SJSA1 (cell line): ENCODE measurements around the gene FKBP15. TPM values are rescaled to one million over a fixed set of nuclear protein-coding genes. Genes with fewer than 3 reads are reported as not detected.

Experiments
- DNase-seq, 2 experiments: peaks; one replicate each; pipeline ENCODE4 v3.0.0-alpha.2; 2015 to 2020; ENCODE audit warnings: low spot score in 2 of 2, low read depth in 1 of 2
- H3K27ac ChIP-seq: fragments of 250-450 bp; sonication (Bioruptor Pico); 2 replicates; pipeline ENCODE4 v1.5.1; 2020; ENCODE audit warnings: mild to moderate bottlenecking, moderate library complexity
- H3K27me3 ChIP-seq: fragments of 250-450 bp; sonication (Bioruptor Pico); replicated peaks from 2 replicates; pipeline ENCODE4 v1.5.1; 2020; ENCODE audit warnings: mild to moderate bottlenecking, moderate library complexity
- H3K36me3 ChIP-seq: fragments of 250-450 bp; sonication (Bioruptor Pico); 2 replicates; pipeline ENCODE4 v1.5.1; 2020; ENCODE audit warnings: mild to moderate bottlenecking
- H3K4me1 ChIP-seq: fragments of 250-450 bp; sonication (Bioruptor Pico); replicated peaks from 2 replicates; pipeline ENCODE4 v1.6.1; 2021; ENCODE audit warnings: mild to moderate bottlenecking
- H3K4me3 ChIP-seq: fragments of 250-450 bp; sonication (Bioruptor Pico); 2 replicates; pipeline ENCODE4 v1.5.1; 2020; ENCODE audit warnings: mild to moderate bottlenecking
- H3K9me3 ChIP-seq: fragments of 250-450 bp; sonication (Bioruptor Pico); replicated peaks from 2 replicates; pipeline ENCODE4 v1.5.1; 2020; ENCODE audit warnings: mild to moderate bottlenecking
- total RNA-seq: library from RNA; depleted of rRNA; stranded (reverse); fragments of >200 nt; shearing (Covaris generic); gene quantifications from 2 replicates; pipeline ENCODE4 v1.2.3, GENCODE V29; 2014

Gene FKBP15
- total RNA-seq, 1 experiment from 2014 or later, result 22.9 TPM

- Histone ChIP-seq H3K4me3 (no peak overlapping the region), H3K27me3 (no peaks in the 10 kb centered on the region), H3K27ac (no peak overlapping the region), H3K9me3 (no peaks in the 10 kb centered on the region), H3K4me1 (peaks cover 21% of the 10 kb centered on the region), H3K36me3 (peaks cover 90% of the 10 kb centered on the region)
- no peak for DNase-seq
Observed at GRCh38 chr9:113185271-113185670, 35.8 kb downstream of the FKBP15 start.

- H3K27ac ChIP-seq, result no peak overlapping the region
- H3K27me3 ChIP-seq, result no peaks in the 10 kb centered on the region
- peaks cover 21% of the 10 kb centered on the region for H3K4me1 ChIP-seq
- DNase-seq, result no peak
- H3K36me3 ChIP-seq, result peaks cover 88% of the 10 kb centered on the region
- no peak overlapping the region for H3K4me3 ChIP-seq
- H3K9me3 ChIP-seq, result no peaks in the 10 kb centered on the region
Observed at GRCh38 chr9:113184539-113184938, 36.5 kb downstream of the FKBP15 start.

- Histone ChIP-seq H3K9me3 (no peaks in the 10 kb centered on the region), H3K4me3 (no peak overlapping the region), H3K4me1 (peaks cover 19% of the 10 kb centered on the region), H3K27me3 (no peaks in the 10 kb centered on the region), H3K27ac (no peak overlapping the region), H3K36me3 (peaks cover 88% of the 10 kb centered on the region)
- DNase-seq, result no peak
Observed at GRCh38 chr9:113183956-113184488, 37.1 kb downstream of the FKBP15 start.

- H3K4me3 ChIP-seq, result no peak overlapping the region
- H3K9me3 ChIP-seq, result no peaks in the 10 kb centered on the region
- peaks cover 88% of the 10 kb centered on the region for H3K36me3 ChIP-seq
- no peak for DNase-seq
- no peak overlapping the region for H3K27ac ChIP-seq
- H3K27me3 ChIP-seq, result no peaks in the 10 kb centered on the region
- no peaks in the 10 kb centered on the region for H3K4me1 ChIP-seq
Observed at GRCh38 chr9:113181165-113181564, 39.9 kb downstream of the FKBP15 start.

GRCh38 chr9:113179839-113180238 lies 41.2 kb downstream of the FKBP15 start:
- no peak for DNase-seq
- H3K36me3 ChIP-seq, result peaks cover 85% of the 10 kb centered on the region
- no peak overlapping the region for H3K4me3 ChIP-seq
- no peaks in the 10 kb centered on the region for H3K9me3 ChIP-seq
- H3K27ac ChIP-seq, result no peak overlapping the region
- no peaks in the 10 kb centered on the region for H3K27me3 ChIP-seq
- no peaks in the 10 kb centered on the region for H3K4me1 ChIP-seq

DNA sequence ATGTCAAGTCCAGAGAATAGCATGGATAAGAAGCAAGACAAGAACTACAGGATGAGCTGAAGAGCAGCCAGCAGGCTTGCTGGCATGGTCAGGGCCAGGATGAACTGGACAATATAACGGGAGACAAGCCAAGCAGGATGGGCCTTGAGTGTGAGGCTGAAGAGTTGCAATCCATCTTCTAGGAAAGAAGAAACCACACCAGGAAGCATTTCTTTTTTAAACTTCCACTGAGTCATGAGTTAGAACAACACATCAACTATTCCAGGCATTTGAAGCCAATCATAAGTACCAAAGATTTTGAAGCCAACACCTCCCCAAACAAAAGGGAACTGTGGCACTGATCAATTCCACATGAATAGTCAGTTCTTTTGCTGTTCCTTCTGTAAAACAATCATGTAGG lies 43.0 kb downstream of the FKBP15 start:
- Histone ChIP-seq H3K4me1 (no peaks in the 10 kb centered on the region), H3K4me3 (no peak overlapping the region), H3K36me3 (peaks cover 82% of the 10 kb centered on the region), H3K9me3 (no peaks in the 10 kb centered on the region), H3K27me3 (no peaks in the 10 kb centered on the region), H3K27ac (no peak overlapping the region)
- DNase-seq, result no peak

- peaks cover 82% of the 10 kb centered on the region for H3K36me3 ChIP-seq
- no peak overlapping the region for H3K4me3 ChIP-seq
- no peaks in the 10 kb centered on the region for H3K4me1 ChIP-seq
- no peak for DNase-seq
- H3K9me3 ChIP-seq, result no peaks in the 10 kb centered on the region
- H3K27me3 ChIP-seq, result no peaks in the 10 kb centered on the region
- H3K27ac ChIP-seq, result no peak overlapping the region
Observed at GRCh38 chr9:113177251-113177650, 43.8 kb downstream of the FKBP15 start.

DNA sequence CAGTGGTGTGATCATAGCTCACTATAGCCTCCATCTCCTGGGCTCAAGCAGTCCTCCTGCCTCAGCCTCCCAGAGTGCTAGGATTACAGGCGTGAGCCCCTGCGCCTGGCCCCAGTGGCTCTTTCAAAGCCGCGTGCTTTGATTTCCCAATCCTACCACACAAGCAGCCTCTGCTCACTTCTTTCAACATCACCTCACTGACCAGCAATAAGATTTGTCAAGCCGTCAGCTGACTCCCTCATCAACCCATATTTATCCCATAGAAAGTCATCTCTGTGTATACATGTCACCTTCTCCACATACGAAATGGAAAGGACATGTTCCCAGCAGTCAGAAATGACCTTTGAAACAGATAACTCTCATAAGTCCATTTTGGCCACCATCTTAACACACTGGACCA lies 44.3 kb downstream of the FKBP15 start:
- DNase-seq, result no peak
- H3K4me1 ChIP-seq, result no peaks in the 10 kb centered on the region
- no peaks in the 10 kb centered on the region for H3K27me3 ChIP-seq
- no peaks in the 10 kb centered on the region for H3K9me3 ChIP-seq
- H3K27ac ChIP-seq, result no peak overlapping the region
- peaks cover 80% of the 10 kb centered on the region for H3K36me3 ChIP-seq
- H3K4me3 ChIP-seq, result no peak overlapping the region

GRCh38 chr9:113173341-113173740 lies 47.7 kb downstream of the FKBP15 start:
- no peak overlapping the region for H3K4me3 ChIP-seq
- H3K36me3 ChIP-seq, result peaks cover 88% of the 10 kb centered on the region
- H3K9me3 ChIP-seq, result no peaks in the 10 kb centered on the region
- no peak for DNase-seq
- H3K27me3 ChIP-seq, result no peaks in the 10 kb centered on the region
- no peaks in the 10 kb centered on the region for H3K4me1 ChIP-seq
- no peak overlapping the region for H3K27ac ChIP-seq

DNA sequence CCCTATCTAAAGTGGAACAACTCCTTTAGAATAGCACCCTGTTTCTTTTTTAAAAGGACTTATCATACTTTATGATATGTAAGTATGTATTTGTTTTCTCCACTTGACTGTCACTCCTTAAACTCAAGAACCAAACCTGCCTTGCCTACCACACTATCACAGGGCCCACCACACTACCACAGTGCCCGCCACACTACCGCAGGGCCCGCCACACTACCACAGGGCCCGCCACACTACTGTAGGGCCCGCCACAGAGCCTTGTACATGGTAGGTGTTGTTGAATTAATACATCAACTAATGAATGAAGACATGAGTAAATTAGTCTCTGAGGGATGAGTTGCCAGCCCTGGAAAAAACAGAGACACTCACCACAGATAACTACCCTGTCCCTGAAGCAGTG lies 52.3 kb downstream of the FKBP15 start:
- no peaks in the 10 kb centered on the region for H3K4me1 ChIP-seq
- H3K4me3 ChIP-seq, result no peak overlapping the region
- H3K27me3 ChIP-seq, result no peaks in the 10 kb centered on the region
- no peak for DNase-seq
- H3K27ac ChIP-seq, result no peak overlapping the region
- no peaks in the 10 kb centered on the region for H3K9me3 ChIP-seq
- peaks cover 92% of the 10 kb centered on the region for H3K36me3 ChIP-seq

- Histone ChIP-seq H3K27ac (no peak overlapping the region), H3K36me3 (peaks cover 83% of the 10 kb centered on the region), H3K4me1 (no peaks in the 10 kb centered on the region), H3K4me3 (no peak overlapping the region), H3K9me3 (no peaks in the 10 kb centered on the region), H3K27me3 (no peaks in the 10 kb centered on the region)
- no peak for DNase-seq
Observed at GRCh38 chr9:113166039-113166438, 55.0 kb downstream of the FKBP15 start.

GRCh38 chr9:113164536-113165300 lies 56.4 kb downstream of the FKBP15 start:
- H3K4me1 ChIP-seq, result no peaks in the 10 kb centered on the region
- H3K4me3 ChIP-seq, result no peak overlapping the region
- H3K9me3 ChIP-seq, result no peaks in the 10 kb centered on the region
- H3K27ac ChIP-seq, result no peak overlapping the region
- no peaks in the 10 kb centered on the region for H3K27me3 ChIP-seq
- no peak for DNase-seq
- peaks cover 70% of the 10 kb centered on the region for H3K36me3 ChIP-seq

- peaks cover 59% of the 10 kb centered on the region for H3K36me3 ChIP-seq
- no peak for DNase-seq
- no peak overlapping the region for H3K4me3 ChIP-seq
- no peaks in the 10 kb centered on the region for H3K27me3 ChIP-seq
- H3K4me1 ChIP-seq, result no peaks in the 10 kb centered on the region
- no peak overlapping the region for H3K27ac ChIP-seq
- H3K9me3 ChIP-seq, result no peaks in the 10 kb centered on the region
Observed at GRCh38 chr9:113163001-113163400, 58.1 kb downstream of the FKBP15 start.

DNA sequence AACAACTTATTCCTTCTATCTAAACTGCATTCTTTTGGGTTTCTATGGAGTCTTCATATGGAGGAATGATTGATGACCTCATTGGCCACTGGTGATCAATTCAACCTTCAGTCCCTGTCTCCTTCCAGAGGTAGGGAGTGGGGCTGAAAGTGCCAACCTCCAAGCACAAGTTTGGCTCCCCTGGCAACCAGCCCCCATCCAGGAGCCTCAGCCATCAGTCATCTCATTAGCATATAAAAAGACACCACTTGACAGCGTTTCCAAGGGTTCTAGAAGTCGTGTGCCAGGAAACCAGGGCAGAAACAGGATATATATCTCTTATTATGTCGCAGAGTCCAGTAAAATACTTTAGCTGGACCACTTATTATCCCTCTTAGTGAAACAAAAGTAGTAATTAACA lies 60.5 kb downstream of the FKBP15 start:
- Histone ChIP-seq H3K36me3 (peaks cover 35% of the 10 kb centered on the region), H3K27ac (no peak overlapping the region), H3K4me1 (no peaks in the 10 kb centered on the region), H3K9me3 (no peaks in the 10 kb centered on the region), H3K27me3 (no peaks in the 10 kb centered on the region), H3K4me3 (no peak overlapping the region)
- DNase-seq, result no peak

DNA sequence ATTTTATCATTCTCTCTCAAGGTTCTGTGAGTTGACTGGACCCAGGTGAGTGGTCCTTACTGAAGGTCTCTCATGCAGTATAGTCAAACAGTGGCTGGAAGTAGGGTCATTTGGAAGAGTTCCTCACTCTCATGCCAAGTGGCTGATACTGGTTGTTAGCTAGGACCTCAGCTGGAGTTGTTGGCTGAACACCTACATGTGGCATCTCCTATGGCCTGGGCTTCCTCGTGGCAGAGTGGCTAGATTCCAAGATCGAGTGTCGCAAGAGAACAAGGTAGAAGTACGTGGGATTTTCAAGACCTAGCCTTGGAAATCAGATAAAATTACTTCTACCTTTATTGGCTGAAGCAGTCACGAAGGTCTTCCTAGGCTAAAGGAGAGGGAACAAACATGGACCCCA lies 62.6 kb downstream of the FKBP15 start:
- no peak overlapping the region for H3K27ac ChIP-seq
- no peak for DNase-seq
- H3K27me3 ChIP-seq, result no peaks in the 10 kb centered on the region
- peaks cover 17% of the 10 kb centered on the region for H3K36me3 ChIP-seq
- no peak overlapping the region for H3K4me3 ChIP-seq
- H3K4me1 ChIP-seq, result no peaks in the 10 kb centered on the region
- H3K9me3 ChIP-seq, result no peaks in the 10 kb centered on the region
